ENCODE results near the gene PADI1.

- TF ChIP-seq POLR2A (IDR thresholded peaks at IDR 0.05): no peak
- no peak for TF ChIP-seq CTCF (IDR thresholded peaks at IDR 0.05)
Measured at GRCh38 chr1:17210176-17210575, 5.2 kb downstream of the PADI1 start.
